Measurements from ENCODE around the gene PCDHA6. TPM values are rescaled to one million over a fixed set of nuclear protein-coding genes. Genes with fewer than 3 reads are reported as not detected.
"Not testable (repeated sequence)": the region's sequence is repeated elsewhere in the genome, so short reads cannot be mapped to it uniquely, and the experiment has no call there.

The PCDHA6 gene
- total RNA-seq, 1 donor from 2014 or later = not detected

GRCh38 chr5:140802781-140803271, 24.9 kb upstream of the PCDHA6 start:
- H3K4me3 ChIP-seq = no peak overlapping the region
- H3K4me1 ChIP-seq = no peaks in the 10 kb centered on the region
- H3K9me3 ChIP-seq (replicated peaks) = peaks cover 68% of the 10 kb centered on the region
- intact Hi-C loops (cut with micrococcal nuclease) = no loop called here
- no peak for DNase-seq
- no peak overlapping the region for H3K27ac ChIP-seq (replicated peaks)
- H3K27me3 ChIP-seq (ENCODE audit: low read depth) = peaks cover 59% of the 10 kb centered on the region
- no peak for TF ChIP-seq CTCF (IDR thresholded peaks at IDR 0.05; ENCODE audit: borderline replicate concordance)
- no peaks in the 10 kb centered on the region for H3K36me3 ChIP-seq

- Histone ChIP-seq H3K27me3 (ENCODE audit: low read depth) (peaks cover 49% of the 10 kb centered on the region), H3K36me3 (no peaks in the 10 kb centered on the region), H3K27ac (replicated peaks) (no peak within 1 kb of the TSS), H3K4me3 (peak within 1 kb of the TSS; percentile 59), H3K4me1 (no peaks in the 10 kb centered on the region), H3K9me3 (replicated peaks) (peaks cover 68% of the 10 kb centered on the region)
- TF ChIP-seq CTCF (IDR thresholded peaks at IDR 0.05; ENCODE audit: borderline replicate concordance) = peak; percentile 47
- intact Hi-C loops (cut with micrococcal nuclease) = no loop called here
- DNase-seq = no peak
Measured at GRCh38 chr5:140806834-140807775, 20.7 kb upstream of the PCDHA6 start, which contains the start of gene PCDHA4. TSS of gene PCDHA4 (plus strand) at chr5:140807068.

DNA sequence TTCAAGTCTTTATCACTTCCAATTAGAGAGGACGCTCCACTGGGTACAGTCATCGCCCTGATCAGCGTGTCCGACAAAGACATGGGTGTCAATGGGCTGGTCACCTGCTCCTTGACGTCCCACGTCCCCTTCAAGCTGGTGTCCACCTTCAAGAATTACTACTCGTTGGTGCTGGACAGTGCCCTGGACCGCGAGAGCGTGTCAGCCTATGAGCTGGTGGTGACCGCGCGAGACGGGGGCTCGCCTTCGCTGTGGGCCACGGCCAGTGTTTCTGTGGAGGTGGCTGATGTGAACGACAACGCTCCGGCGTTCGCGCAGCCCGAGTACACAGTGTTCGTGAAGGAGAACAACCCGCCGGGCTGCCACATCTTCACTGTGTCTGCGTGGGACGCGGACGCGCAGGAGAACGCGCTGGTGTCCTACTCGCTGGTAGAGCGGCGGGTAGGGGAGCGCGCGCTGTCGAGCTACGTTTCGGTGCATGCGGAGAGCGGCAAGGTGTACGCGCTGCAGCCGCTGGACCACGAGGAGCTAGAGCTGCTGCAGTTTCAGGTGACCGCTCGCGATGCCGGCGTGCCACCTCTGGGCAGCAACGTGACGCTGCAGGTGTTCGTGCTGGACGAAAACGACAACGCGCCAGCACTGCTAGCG, 19.4 kb upstream of the PCDHA6 start:
- Histone ChIP-seq H3K9me3 (replicated peaks) (peaks cover 61% of the 10 kb centered on the region), H3K27me3 (ENCODE audit: low read depth) (peaks cover 36% of the 10 kb centered on the region)
- H3K36me3 ChIP-seq; H3K4me1 ChIP-seq; H3K4me3 ChIP-seq; intact Hi-C loops (cut with micrococcal nuclease); H3K27ac ChIP-seq (replicated peaks); DNase-seq: not testable (repeated sequence)

DNA sequence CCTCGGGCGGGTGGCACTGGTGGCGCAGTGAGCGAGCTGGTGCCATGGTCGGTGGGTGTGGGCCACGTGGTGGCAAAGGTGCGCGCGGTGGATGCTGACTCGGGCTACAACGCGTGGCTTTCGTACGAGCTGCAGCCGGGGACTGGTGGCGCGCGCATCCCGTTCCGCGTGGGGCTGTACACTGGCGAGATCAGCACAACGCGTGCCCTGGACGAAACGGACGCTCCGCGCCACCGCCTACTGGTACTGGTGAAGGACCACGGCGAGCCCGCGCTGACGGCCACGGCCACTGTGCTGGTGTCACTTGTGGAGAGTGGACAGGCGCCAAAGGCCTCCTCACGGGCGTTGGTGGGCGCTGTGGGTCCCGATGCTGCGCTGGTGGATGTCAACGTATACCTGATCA, 18.9 kb upstream of the PCDHA6 start:
- TF ChIP-seq CTCF (IDR thresholded peaks at IDR 0.05; ENCODE audit: borderline replicate concordance) = no peak
- Histone ChIP-seq H3K4me1 (no peaks in the 10 kb centered on the region), H3K4me3 (no peak overlapping the region), H3K27me3 (ENCODE audit: low read depth) (peaks cover 33% of the 10 kb centered on the region), H3K9me3 (replicated peaks) (peaks cover 56% of the 10 kb centered on the region), H3K27ac (replicated peaks) (no peak overlapping the region), H3K36me3 (no peaks in the 10 kb centered on the region)
- intact Hi-C loops (cut with micrococcal nuclease) = no loop called here
- no peak for DNase-seq

DNA sequence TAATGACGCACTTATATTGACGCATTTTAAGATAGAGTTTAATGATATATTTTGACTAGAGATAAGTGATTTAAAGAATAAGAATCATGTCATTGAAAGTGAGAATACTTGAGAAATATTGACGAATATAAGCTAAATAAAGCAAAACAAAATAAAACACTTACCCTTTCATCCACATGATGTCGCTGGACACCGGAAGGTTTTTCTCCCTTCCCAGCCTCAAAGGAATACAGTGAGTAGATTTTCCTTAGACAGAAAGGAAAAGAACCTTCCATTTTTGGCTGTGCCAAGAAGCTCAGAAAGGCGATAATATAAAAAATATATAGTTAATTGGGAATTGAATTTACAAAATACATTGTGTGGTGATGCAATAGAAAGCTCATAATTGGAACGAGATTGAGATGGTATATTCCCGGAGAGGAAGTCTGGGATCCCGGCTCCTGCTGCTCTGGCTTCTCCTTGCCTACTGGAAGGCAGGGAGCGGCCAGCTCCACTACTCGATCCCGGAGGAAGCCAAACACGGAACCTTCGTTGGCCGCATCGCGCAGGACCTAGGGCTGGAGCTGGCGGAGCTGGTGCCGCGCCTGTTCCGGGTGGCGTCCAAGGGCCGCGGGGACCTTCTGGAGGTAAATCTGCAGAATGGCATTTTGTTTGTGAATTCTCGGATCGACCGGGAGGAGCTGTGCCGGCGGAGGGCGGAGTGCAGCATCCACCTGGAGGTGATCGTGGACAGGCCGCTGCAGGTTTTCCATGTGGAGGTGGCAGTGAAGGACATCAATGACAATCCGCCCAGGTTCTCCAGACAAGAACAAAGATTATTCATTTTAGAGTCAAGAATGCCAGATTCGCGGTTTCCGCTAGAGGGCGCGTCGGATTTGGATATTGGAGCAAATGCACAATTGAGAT, 6.1 kb upstream of the PCDHA6 start, which contains the start of gene PCDHA5:
PCDHA5 (plus strand) TSS at position 239 of the 906 bp plus-strand sequence.
- no peaks in the 10 kb centered on the region for H3K4me1 ChIP-seq
- TF ChIP-seq CTCF (IDR thresholded peaks at IDR 0.05; ENCODE audit: borderline replicate concordance) = peak; percentile 39
- H3K27me3 ChIP-seq (ENCODE audit: low read depth) = peaks cover 55% of the 10 kb centered on the region
- H3K4me3 ChIP-seq = no peak within 1 kb of the TSS
- DNase-seq = no peak
- intact Hi-C loops (cut with micrococcal nuclease) = no loop called here
- no peaks in the 10 kb centered on the region for H3K36me3 ChIP-seq
- peaks cover 46% of the 10 kb centered on the region for H3K9me3 ChIP-seq (replicated peaks)
- H3K27ac ChIP-seq (replicated peaks) = no peak within 1 kb of the TSS

All from left ventricle myocardium inferior (tissue), 1 donor.